ENCODE data around the gene COL4A6. TPM values are rescaled to one million over a fixed set of nuclear protein-coding genes. Genes with fewer than 3 reads are reported as not detected.

The COL4A6 gene
- total RNA-seq, 1 donor from 2014 or later, result 99.4 TPM

- TF ChIP-seq, protein P1, sequence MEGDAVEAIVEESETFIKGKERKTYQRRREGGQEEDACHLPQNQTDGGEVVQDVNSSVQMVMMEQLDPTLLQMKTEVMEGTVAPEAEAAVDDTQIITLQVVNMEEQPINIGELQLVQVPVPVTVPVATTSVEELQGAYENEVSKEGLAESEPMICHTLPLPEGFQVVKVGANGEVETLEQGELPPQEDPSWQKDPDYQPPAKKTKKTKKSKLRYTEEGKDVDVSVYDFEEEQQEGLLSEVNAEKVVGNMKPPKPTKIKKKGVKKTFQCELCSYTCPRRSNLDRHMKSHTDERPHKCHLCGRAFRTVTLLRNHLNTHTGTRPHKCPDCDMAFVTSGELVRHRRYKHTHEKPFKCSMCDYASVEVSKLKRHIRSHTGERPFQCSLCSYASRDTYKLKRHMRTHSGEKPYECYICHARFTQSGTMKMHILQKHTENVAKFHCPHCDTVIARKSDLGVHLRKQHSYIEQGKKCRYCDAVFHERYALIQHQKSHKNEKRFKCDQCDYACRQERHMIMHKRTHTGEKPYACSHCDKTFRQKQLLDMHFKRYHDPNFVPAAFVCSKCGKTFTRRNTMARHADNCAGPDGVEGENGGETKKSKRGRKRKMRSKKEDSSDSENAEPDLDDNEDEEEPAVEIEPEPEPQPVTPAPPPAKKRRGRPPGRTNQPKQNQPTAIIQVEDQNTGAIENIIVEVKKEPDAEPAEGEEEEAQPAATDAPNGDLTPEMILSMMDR (IDR thresholded peaks at IDR 0.05; ENCODE audit: unreplicated experiment), result no peak
- Mint-ChIP-seq H3K9me3 (peaks cover 26% of the 10 kb centered on the region), H3K27me3 (ENCODE audit: low read depth) (no peaks in the 10 kb centered on the region), H3K4me3 (no peak overlapping the region), H3K27ac (no peak overlapping the region), H3K4me1 (peaks cover 10% of the 10 kb centered on the region), H3K36me3 (peaks cover 24% of the 10 kb centered on the region)
- DNase-seq (ENCODE audit: low spot score in 2 of 2, unreplicated experiment in 2 of 2), result no peak
These were observed 146.2 kb downstream of the COL4A6 start for GRCh38 chrX:108292053-108292452.

DNA sequence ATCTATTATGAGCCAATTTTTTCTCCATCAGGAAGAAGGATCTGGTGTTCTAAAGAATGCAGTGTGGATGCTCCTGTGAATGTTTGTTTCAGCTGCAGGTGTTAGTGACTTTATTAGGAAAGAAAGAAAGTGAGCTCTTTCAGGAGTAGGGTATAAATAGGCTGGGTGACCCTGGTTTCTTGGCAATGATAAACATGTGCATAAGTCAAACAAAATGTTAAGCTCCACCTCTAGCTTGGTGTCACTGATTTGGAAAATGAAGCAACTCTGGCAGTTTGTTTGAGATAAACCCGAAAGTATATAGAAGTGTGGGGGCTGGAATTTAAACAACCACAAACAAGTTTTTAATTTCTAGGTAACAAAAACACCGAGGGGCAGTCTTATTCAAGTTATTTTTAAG lies 152.3 kb downstream of the COL4A6 start:
- H3K27ac Mint-ChIP-seq, result no peak overlapping the region
- H3K36me3 Mint-ChIP-seq, result no peaks in the 10 kb centered on the region
- peaks cover under 1% of the 10 kb centered on the region for H3K9me3 Mint-ChIP-seq
- no peak for DNase-seq (ENCODE audit: low spot score in 2 of 2, unreplicated experiment in 2 of 2)
- H3K4me1 Mint-ChIP-seq, result peaks cover 3% of the 10 kb centered on the region
- TF ChIP-seq, protein P1 (IDR thresholded peaks at IDR 0.05; ENCODE audit: unreplicated experiment), result no peak
- no peak overlapping the region for H3K4me3 Mint-ChIP-seq
- H3K27me3 Mint-ChIP-seq (ENCODE audit: low read depth), result no peaks in the 10 kb centered on the region

- Mint-ChIP-seq H3K27ac (no peak overlapping the region), H3K4me1 (peaks cover 3% of the 10 kb centered on the region), H3K9me3 (no peaks in the 10 kb centered on the region), H3K4me3 (no peak overlapping the region), H3K36me3 (no peaks in the 10 kb centered on the region), H3K27me3 (ENCODE audit: low read depth) (no peaks in the 10 kb centered on the region)
- no peak for DNase-seq (ENCODE audit: low spot score in 2 of 2, unreplicated experiment in 2 of 2)
- TF ChIP-seq, protein P1 (IDR thresholded peaks at IDR 0.05; ENCODE audit: unreplicated experiment), result no peak
These were observed 152.9 kb downstream of the COL4A6 start for GRCh38 chrX:108285356-108285755.

GRCh38 chrX:108275732-108276131 lies 162.5 kb downstream of the COL4A6 start:
- H3K9me3 Mint-ChIP-seq, result peaks cover 18% of the 10 kb centered on the region
- H3K4me1 Mint-ChIP-seq, result peaks cover 11% of the 10 kb centered on the region
- no peak for DNase-seq (ENCODE audit: low spot score in 2 of 2, unreplicated experiment in 2 of 2)
- no peaks in the 10 kb centered on the region for H3K27me3 Mint-ChIP-seq (ENCODE audit: low read depth)
- TF ChIP-seq, protein P1 (IDR thresholded peaks at IDR 0.05; ENCODE audit: unreplicated experiment), result no peak
- no peak overlapping the region for H3K27ac Mint-ChIP-seq
- H3K4me3 Mint-ChIP-seq, result no peak overlapping the region
- peaks cover 10% of the 10 kb centered on the region for H3K36me3 Mint-ChIP-seq

GRCh38 chrX:108271397-108271787 lies 166.8 kb downstream of the COL4A6 start:
- peaks cover 6% of the 10 kb centered on the region for H3K9me3 Mint-ChIP-seq
- no peaks in the 10 kb centered on the region for H3K27me3 Mint-ChIP-seq (ENCODE audit: low read depth)
- H3K4me3 Mint-ChIP-seq, result no peak overlapping the region
- no peak for DNase-seq (ENCODE audit: low spot score in 2 of 2, unreplicated experiment in 2 of 2)
- H3K4me1 Mint-ChIP-seq, result peaks cover 32% of the 10 kb centered on the region
- no peak overlapping the region for H3K27ac Mint-ChIP-seq
- H3K36me3 Mint-ChIP-seq, result peaks cover 5% of the 10 kb centered on the region
- TF ChIP-seq, protein P1 (IDR thresholded peaks at IDR 0.05; ENCODE audit: unreplicated experiment), result no peak
